ENCODE results near the gene MRTFA.

DNA sequence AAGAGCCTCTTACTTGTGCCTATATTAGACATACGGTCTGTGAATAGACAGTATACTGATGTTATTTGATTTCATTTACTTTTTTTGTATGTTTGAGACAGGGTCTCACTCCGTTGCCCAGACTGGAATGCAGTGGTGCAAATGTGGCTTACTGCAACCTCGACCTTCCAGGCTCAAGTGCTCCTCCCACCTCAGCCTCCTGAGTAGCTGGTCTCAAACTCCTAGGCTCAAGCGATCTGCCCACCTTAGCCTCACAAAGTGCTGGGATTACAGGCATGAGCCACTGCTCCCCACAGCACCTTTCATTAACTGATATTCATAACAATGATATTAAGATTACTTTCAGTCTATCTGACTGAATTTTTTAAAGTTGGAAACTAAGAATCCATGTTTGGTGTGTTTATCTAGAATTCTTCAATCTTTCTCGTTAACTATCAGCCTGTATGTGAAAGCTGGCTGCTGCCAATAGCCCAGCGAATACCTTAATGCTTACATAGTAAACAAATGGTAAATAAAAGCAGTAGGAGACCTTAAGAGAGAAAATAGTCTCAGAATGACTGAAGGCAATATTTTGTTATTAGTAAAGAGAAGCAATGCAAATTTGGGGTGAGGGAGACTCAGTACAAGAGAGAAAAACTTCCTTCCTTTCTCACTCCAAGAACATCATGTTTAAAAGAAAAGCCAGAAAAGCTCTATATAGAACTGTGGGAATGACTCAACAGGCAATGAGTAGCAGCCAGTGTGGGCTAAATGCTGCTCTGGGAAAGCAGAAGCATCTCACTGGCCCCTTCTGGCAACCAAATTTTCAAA, 101.9 kb downstream of the MRTFA start:
- TF ChIP-seq GATA2 (IDR thresholded peaks at IDR 0.05; ENCODE audit: low read depth, low read length), result no peak
- no peak for TF ChIP-seq GATA3 (IDR thresholded peaks at IDR 0.05; ENCODE audit: low read depth, low read length)
